Measurements from ENCODE around the gene RAMP2. TPM values are rescaled to one million over a fixed set of nuclear protein-coding genes. Genes with fewer than 3 reads are reported as not detected.
A peak's percentile ranks its signal among the peaks of the same experiment; 100 is the strongest.

RAMP2 gene
- total and polyA plus RNA-seq, 9 donors: 4.4 to 98.5 (median 23.5) TPM

DNA sequence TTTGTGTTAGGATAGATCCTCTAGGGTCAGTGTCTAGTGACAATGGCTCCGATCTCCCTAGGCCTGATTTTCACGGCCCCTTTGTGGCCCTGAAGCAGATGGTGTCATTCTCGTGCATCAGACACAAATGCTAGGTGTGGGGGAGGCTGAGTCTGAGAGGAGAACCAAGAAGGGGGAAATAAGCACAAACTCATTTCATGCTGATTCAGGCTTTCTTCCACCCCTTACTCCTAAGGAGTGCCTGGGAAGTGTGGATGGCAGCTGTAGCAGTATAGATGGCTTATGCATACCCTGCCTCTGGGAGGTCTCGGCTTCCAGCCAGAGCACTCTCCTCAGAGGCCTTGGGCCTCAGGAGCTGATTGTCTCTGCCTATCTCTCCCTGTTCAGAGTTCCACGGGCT lies 17.5 kb downstream of the RAMP2 start:
- Histone ChIP-seq H3K9me3 (no peaks in the 10 kb centered on the region), H3K4me1 (ENCODE audit: insufficient read depth) (peaks cover 4% of the 10 kb centered on the region), H3K27ac (no peak overlapping the region), H3K36me3 (no peaks in the 10 kb centered on the region), H3K4me3 (no peak overlapping the region), H3K27me3 (no peaks in the 10 kb centered on the region)
- TF ChIP-seq POLR2A (IDR thresholded peaks at IDR 0.05): no peak
- TF ChIP-seq, protein P1, sequence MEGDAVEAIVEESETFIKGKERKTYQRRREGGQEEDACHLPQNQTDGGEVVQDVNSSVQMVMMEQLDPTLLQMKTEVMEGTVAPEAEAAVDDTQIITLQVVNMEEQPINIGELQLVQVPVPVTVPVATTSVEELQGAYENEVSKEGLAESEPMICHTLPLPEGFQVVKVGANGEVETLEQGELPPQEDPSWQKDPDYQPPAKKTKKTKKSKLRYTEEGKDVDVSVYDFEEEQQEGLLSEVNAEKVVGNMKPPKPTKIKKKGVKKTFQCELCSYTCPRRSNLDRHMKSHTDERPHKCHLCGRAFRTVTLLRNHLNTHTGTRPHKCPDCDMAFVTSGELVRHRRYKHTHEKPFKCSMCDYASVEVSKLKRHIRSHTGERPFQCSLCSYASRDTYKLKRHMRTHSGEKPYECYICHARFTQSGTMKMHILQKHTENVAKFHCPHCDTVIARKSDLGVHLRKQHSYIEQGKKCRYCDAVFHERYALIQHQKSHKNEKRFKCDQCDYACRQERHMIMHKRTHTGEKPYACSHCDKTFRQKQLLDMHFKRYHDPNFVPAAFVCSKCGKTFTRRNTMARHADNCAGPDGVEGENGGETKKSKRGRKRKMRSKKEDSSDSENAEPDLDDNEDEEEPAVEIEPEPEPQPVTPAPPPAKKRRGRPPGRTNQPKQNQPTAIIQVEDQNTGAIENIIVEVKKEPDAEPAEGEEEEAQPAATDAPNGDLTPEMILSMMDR (IDR thresholded peaks at IDR 0.05): no peak
- TF ChIP-seq EP300 (IDR thresholded peaks at IDR 0.05): no peak
- intact Hi-C loops (cut with DNase I): loop anchor here in 1 of 4 donors (10.0 kb wide), 1 partner anchor 74 kb away; no protein-coding TSS in a partner anchor
- WGBS, 3 donors: 76 to 83% (median 80%) methylated on average over 5 of the region's 5 CpGs
- peak in 1 of 5 donors; percentile 3 for DNase-seq

DNA sequence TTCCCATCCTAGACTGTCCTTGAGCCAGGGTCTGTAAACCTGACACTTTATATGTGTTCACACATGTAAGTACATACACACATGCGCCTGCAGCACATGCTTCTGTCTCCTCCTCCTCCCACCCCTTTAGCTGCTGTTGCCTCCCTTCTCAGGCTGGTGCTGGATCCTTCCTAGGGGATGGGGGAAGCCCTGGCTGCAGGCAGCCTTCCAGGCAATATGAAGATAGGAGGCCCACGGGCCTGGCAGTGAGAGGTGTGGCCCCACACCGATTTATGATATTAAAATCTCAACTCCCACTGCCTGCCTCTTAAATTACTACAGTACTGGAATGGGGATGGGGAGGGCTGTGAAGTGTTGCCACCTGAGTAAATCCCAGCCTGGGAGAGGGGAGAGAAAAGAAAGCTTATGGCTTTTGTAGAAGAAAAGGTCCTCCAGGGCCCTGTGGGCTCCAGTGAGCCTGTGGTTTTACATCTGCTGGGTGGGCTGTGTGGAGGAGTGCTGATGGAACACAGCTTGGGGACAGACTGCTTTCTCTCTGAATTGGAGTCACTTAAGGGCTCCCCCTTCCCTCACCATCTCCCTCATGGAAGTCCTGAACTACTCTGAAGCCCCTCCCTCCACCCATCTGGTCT lies 18.4 kb downstream of the RAMP2 start:
- no peaks in the 10 kb centered on the region for H3K9me3 ChIP-seq
- no peaks in the 10 kb centered on the region for H3K27me3 ChIP-seq
- WGBS, 3 donors: 33 to 45% (median 39%) methylated on average over 3 of the region's 3 CpGs
- no peak overlapping the region for H3K4me3 ChIP-seq
- intact Hi-C loops (cut with DNase I): loop anchor here in 1 of 4 donors (10.0 kb wide), 1 partner anchor 75 kb away; no protein-coding TSS in a partner anchor
- no peak overlapping the region for H3K27ac ChIP-seq
- TF ChIP-seq EP300 (IDR thresholded peaks at IDR 0.05) (no peak), POLR2A (IDR thresholded peaks at IDR 0.05) (no peak)
- TF ChIP-seq, protein P1 (IDR thresholded peaks at IDR 0.05): no peak
- H3K4me1 ChIP-seq (ENCODE audit: insufficient read depth): peaks cover 4% of the 10 kb centered on the region
- no peaks in the 10 kb centered on the region for H3K36me3 ChIP-seq
- DNase-seq: peak in 1 of 5 donors; percentile 33

DNA sequence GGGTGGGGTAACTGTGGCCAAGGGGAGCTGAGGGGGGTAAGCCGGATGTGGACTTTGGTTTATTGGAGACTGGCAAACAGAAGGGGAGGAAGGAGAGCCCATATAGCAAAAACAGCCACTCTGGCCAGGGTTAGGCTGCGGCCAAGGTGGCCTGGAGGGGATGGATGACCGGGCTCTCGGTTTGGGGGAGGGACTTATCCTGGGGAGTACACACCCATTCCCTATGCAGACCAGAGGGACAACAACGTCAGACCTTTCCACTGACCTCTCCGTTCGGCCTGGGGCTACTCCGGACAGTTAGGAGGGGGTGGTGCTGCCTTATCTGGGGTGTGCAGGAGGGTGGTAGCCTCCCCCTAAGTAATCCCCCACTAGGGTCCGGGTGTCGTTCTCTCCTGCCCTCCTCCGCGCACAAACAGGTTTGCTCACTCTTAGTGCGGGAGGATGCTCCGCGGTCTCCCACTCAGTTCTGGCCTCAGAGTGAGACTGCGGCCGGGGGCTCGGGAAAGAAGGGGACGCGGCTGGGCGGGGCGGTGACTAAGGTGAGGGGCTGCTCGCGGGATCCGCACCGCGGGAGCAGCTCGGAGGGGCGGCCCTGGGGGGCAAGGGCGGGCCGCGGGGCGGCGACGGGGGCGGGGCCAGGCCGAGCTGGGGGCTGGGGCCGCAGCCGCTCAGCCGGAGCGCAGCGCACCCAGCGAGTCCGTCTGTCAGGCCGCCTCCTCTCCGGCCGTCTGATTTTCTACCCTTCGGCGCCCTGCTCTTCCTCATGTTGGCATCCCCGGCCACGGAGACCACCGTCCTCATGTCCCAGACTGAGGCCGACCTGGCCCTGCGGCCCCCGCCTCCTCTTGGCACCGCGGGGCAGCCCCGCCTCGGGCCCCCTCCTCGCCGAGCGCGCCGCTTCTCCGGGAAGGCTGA lies 19.2 kb downstream of the RAMP2 start, which contains the start of gene WNK4:
Gene WNK4, plus strand, starts transcription at position 675 of the 915 bp plus-strand sequence. Its CDS starts 89 bp downstream, at position 764.
- DNase-seq: peak in 3 of 5 donors; percentile 35 to 60 (median 59)
- WGBS, 3 donors: 2 to 5% (median 3%) methylated on average over 47 to 65 of the region's 65 CpGs
- Histone ChIP-seq H3K27me3 (no peaks in the 10 kb centered on the region), H3K27ac (peak within 1 kb of the TSS; percentile 20 to 45), H3K4me1 (ENCODE audit: insufficient read depth) (peaks cover 4% of the 10 kb centered on the region), H3K36me3 (no peaks in the 10 kb centered on the region), H3K4me3 (peak within 1 kb of the TSS; percentile 21), H3K9me3 (no peaks in the 10 kb centered on the region)
- no peak for TF ChIP-seq EP300 (IDR thresholded peaks at IDR 0.05)
- TF ChIP-seq, protein P1 (IDR thresholded peaks at IDR 0.05): no peak
- no peak for TF ChIP-seq POLR2A (IDR thresholded peaks at IDR 0.05)
- intact Hi-C loops (cut with DNase I): loop anchor here in 1 of 4 donors (10.0 kb wide), 1 partner anchor 75 kb away; no protein-coding TSS in a partner anchor

DNA sequence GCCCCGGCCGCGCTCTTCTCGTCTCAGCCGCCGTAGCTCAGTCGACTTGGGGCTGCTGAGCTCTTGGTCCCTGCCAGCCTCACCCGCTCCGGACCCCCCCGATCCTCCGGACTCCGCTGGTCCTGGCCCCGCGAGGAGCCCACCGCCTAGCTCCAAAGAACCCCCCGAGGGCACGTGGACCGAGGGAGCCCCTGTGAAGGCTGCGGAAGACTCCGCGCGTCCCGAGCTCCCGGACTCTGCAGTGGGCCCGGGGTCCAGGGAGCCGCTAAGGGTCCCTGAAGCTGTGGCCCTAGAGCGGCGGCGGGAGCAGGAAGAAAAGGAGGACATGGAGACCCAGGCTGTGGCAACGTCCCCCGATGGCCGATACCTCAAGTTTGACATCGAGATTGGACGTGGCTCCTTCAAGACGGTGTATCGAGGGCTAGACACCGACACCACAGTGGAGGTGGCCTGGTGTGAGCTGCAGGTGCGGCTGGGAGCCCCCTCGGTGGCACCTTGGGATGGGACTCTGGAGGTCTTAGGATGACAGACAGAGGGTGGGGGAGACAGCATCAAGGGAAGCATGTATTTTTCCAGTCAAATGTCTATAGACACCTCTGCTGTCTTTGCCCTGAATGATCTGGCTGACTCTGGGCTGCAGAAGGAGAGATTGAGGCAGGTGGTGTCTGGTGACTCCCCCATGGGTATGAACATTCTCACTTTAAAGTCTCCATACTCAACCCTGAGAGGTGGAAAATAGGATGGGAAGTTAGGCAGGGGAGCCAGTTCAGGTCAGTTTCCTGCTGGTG lies 20.0 kb downstream of the RAMP2 start:
- Histone ChIP-seq H3K27me3 (no peaks in the 10 kb centered on the region), H3K4me1 (ENCODE audit: insufficient read depth) (peaks cover 4% of the 10 kb centered on the region), H3K9me3 (no peaks in the 10 kb centered on the region), H3K4me3 (peak overlapping the region; percentile 21), H3K36me3 (no peaks in the 10 kb centered on the region), H3K27ac (peak overlapping the region in 1 of 2 donors; percentile 20)
- 4 to 8% (median 5%) methylated on average over 30 to 39 of the region's 39 CpGs for WGBS, 3 donors
- TF ChIP-seq EP300 (IDR thresholded peaks at IDR 0.05) (no peak), POLR2A (IDR thresholded peaks at IDR 0.05) (no peak)
- TF ChIP-seq, protein P1 (IDR thresholded peaks at IDR 0.05): no peak
- intact Hi-C loops (cut with DNase I): no loop called here
- DNase-seq: peak in 2 of 5 donors; percentile 19 to 42

All from ovary (tissue), 9 donors.